ENCODE data around the gene GFRA3.
A peak's percentile ranks its signal among the peaks of the same experiment; 100 is the strongest.
"Not testable (repeated sequence)": the region's sequence is repeated elsewhere in the genome, so short reads cannot be mapped to it uniquely, and the experiment has no call there.

Gene GFRA3

GRCh38 chr5:138274189-138274853 lies at the start of gene GFRA3:
Gene GFRA3, minus strand, starts transcription at chr5:138274621. Its CDS starts 197 bp downstream, at chr5:138274424.
- DNase-seq: no peak

DNA sequence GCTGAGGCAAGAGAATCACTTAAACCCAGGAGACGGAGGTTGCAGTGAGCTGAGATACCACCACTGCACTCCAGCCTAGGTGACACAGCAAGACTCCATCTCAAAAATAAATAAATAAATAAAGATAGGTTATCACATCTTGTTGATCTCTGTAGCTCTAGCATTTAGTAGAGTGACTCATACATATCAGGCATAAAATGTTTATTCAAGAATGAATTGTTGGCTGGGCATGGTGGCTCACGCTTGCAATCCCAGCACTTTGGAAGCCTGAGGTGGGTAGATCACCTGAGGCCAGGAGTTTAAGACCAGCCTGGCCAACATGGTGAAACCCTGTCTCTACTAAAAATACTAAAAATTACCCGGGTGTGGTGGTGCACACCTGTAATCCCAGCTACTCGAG lies 43.8 kb upstream of the GFRA3 start:
- not testable (repeated sequence) for DNase-seq

- no peak for DNase-seq
These were observed 41.9 kb upstream of the GFRA3 start for GRCh38 chr5:138316355-138316754.

DNA sequence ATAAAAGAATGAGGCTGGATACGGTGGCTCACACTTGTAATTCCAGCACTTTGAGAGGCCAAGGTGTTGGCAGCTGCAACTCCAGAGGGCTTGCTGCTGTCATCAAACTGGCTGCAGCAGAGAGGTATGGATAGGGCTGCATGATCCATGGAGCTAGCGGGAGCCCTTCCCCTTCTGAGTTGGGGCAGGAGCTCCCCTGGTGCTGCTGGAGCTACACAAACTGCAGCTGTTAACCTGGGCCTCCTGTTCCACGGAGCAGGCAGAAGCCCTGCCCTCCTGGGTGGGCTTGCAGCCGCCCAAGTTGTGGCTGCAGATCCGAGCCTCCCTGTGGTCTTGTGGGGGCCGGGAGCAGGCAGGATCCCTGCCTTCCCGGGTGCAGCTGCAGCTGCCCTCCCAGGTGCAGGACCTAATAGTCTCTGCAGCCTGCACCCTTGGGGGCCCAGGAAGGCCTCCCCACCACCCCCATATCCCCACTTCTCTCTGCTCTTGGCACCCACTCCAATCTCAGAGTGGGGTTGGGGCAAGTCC lies 41.4 kb upstream of the GFRA3 start:
- DNase-seq: no peak

GRCh38 chr5:138305797-138306196 lies 31.4 kb upstream of the GFRA3 start:
- no peak for DNase-seq

DNA sequence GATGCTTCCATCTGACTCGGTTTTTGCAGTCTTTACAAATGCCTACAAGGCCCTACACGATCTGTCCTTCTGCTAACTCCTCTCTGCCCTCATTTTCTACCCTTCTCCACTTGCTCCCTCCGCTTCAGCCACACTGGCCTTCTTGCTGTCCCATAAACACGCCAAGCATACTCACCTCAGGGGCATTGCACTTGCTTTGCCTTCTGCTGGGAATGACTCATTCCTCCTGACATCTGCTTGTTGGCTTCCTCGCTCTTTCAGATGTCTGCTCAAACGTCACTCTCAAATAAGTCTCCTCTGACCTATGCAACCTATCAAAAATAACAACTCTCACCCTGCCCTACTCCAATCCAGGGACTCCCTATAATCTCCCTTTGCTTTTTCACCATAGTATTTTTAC lies 29.0 kb upstream of the GFRA3 start:
- no peak for DNase-seq

- DNase-seq: no peak
These were observed 14.9 kb upstream of the GFRA3 start for GRCh38 chr5:138289296-138289695.

DNA sequence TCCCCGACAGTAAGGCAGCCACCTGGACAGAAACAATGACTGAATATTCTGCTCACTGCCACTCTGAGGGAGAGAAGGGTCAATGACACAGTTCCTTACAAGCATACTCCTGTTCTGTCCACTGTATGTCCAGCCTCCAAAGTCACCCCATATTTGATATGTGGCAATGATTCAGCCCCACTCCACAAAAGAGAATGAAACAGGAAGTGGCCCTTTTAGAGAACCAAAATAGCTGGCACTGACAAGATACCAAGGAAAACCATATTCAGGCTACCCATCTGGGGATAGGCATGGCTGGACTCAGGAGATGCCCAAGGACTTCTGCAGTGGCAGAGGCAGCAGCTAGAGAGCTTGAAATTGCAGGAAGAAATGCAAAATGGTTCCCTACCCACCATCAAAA lies 12.8 kb upstream of the GFRA3 start:
- DNase-seq: peak; percentile 45

DNA sequence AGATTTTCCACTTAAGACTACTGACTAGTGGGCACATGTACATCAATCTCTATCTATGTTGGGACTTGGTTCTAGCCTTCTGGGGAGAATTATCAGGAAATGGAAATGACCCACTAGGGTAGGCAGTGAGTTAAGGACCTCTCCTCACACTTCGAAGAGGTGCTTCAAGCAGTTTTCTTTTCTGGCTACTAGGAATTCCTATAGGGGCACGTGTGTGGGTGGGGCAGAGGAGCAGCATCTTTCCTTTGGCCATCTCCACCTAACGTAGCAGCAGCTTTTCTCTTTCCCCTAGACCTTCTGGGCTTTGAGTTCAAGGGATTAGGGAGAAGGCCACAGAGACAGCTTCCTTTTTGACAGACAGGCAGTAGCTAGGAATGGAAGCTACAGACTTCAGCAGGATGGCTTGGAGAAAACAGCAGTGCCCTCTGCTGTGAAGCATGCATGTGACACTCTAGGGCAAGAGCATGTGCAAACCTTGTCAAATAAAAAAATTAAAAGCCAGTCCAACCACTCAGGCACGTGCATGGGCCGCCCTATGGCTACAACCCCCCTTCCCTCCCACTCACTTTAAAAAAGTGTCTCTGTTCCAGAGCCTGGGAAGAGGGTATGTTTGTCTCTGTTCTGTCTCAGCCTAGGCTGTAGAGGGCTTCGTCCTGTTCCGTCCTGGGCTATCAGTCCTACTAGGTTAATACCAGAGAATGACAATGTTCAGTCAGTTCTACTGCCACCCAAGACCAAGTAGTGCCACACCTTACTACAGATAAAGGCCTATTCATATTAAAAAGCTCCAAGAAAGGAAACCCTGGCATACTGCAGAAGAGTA lies 8.7 kb upstream of the GFRA3 start:
- DNase-seq: peak; percentile 15

DNA sequence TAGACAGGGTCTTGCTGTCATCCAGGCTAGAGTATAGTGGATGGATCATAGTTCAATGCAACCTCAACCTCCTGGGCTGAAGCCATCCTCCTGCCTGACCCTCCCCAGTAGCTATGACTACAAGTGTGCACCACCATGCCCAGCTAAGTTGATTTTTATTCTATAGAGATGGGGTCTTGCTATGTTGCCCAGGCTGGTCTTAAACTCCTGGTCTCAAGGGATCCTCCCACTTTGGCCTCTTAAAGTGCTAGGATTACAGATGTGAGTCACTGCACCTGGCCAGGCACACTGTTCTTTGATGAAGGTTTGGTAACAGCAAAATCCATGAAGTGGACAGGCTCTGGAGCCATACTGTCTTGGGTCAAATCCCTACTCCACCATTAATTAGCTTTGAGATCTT lies 6.5 kb upstream of the GFRA3 start:
- DNase-seq: no peak

DNA sequence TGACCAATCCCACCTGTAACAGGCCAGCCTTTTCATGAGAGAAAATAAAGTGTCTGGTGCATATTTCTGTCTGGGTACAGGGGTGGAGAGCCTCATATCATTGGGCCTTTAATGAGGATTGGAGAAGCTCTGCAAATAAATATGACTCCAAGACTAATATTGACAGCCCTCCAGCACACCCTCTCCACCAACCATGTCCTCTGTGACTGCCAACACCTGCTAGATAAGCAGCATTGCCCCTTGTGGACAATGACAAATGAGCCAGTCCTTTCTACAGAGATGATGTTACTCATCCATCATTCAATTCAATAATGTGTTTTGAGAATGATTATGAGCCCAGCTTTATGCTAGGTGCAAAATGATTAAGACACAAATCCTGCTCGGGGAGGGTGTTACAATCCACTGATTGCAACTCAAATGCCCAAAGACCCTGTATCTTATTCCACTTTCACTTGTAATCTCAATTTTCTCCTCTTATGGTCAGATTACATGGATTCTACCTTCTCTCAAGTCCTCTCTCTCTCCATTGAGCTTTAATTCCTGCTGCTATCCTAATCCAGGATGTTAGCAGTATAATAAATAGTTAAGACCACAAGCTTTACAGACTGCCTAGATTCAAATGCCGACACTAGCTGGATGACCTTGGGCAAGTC lies 2.1 kb upstream of the GFRA3 start:
- DNase-seq: no peak

DNA sequence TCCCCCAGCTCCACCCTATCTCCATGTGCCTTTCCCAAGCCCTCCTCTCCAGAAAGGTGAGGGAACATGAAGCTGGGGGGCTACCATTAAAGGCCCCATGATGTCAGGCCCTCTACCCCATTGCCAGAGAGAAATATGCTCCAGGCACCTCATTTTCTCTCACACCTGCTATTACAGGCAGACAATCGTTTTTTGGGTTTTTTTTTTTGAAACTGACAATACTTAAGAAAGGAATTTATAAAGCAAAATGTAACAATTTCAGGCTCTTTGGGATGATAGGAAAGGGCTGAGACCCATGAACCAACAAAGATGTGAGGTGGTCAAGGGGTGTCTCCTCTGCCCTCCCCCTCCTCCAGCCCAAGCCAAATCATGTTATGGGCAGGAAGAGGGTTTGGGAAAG lies 1.5 kb upstream of the GFRA3 start:
- no peak for DNase-seq

GRCh38 chr5:138275379-138275782 lies 960 bp upstream of the GFRA3 start:
- DNase-seq: no peak

- DNase-seq: no peak
These were observed 610 bp downstream of the GFRA3 start for GRCh38 chr5:138273834-138274188.

DNA sequence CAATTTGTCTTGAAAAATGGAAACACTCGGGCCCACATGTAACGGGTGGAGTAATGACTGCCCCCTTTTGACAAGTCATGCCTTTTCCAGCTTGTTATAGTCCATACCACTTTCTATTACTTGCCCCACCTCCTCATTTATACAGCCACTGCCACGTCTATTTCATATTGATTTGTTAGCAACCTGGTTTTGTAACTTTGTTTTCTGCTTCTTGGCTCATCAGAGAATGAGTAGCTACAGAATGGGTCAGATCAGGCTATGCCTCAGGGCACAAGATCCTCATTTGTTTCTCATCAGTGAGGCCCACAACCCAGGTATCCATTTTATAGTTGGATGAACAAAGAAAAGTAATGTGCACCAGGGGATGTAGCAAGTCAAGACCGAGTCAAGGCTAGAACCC lies 1.7 kb downstream of the GFRA3 start:
- DNase-seq: no peak

- DNase-seq: no peak
These were observed 3.1 kb downstream of the GFRA3 start for GRCh38 chr5:138271281-138271680.

DNA sequence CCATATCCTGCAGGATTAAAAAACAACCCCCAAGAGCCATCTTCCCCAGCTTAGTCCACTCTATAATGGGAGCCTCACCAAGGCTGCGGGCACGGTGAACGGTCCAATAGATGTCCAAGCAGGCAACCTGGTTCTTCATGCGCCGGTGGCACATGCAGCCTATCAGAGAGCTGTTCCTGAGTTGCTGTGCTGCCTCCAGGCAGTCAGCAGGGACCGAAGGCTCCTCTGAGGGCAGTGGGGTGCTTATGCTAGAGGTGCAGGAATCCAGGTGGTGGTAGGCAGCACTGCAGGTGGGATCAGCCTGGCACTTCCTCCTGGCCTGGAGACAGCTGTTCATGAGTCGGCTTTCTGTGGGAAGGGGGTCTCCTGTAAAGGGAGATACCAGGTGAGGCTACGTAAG lies 10.2 kb downstream of the GFRA3 start:
- DNase-seq: no peak

DNA sequence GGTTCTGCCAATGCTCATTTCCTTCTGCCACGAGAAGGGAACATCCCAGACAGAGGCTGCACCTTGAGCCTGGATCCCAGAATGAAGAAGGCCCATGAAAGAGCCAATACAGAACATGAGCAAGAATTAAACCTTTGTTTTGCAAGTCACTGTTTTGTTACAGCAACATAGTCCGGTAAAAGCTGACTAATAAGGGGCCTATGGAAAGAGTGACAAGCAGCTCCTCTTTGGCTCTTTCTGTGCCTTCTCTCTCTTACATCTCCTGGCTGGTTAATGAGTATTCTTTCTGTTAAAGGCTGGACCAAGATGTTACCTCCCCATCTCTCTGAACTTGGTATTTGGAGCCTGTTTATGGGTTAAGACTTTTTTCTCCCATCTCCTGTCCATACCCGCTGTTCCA lies 10.8 kb downstream of the GFRA3 start:
- DNase-seq: no peak

GRCh38 chr5:138258704-138259292 lies 15.6 kb downstream of the GFRA3 start:
- DNase-seq: no peak

DNA sequence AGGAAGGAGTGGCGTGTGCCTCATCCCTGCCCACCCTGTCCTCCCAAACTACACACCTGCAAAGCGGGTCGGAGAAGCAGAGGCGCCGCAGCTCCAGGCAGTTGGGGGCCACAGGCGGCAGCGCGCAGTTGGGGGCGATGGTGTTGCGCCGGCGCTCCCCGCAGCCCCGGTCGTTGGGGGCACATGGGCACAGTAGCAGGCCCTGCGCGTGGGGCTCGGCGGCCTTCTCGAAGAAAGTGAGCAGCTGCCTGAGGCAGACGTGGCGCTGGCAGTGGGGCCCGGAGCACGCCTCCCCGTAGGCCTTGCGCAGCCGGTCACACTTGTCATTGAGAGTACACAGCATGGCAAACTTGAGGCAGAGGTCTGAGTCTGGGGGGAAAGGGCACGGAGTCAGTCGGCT lies 16.8 kb downstream of the GFRA3 start:
- DNase-seq: no peak

- no peak for DNase-seq
These were observed 21.5 kb downstream of the GFRA3 start for GRCh38 chr5:138252944-138253343.

- DNase-seq: not testable (repeated sequence)
These were observed 26.6 kb downstream of the GFRA3 start for GRCh38 chr5:138247800-138248199.

GRCh38 chr5:138246822-138247221 lies 27.6 kb downstream of the GFRA3 start:
- no peak for DNase-seq

Data from suppressor macrophage treated with lipopolysaccharide for 4 hours (primary cell).